OCI-LY3 (cell line): ENCODE measurements around the gene KDM1A.

Source experiments
- EZH2phosphoT487 ChIP-seq: fragments of 200-600 bp; shearing (Covaris generic); IDR thresholded peaks from 2 replicates; pipeline ENCODE4 v1.6.1; 2018; ENCODE audit warnings: antibody characterized with exemption, mixed run types, low read depth
- TF ChIP-seq, protein P1 (sequence below): fragments of 200-600, 300-600 bp; sonication (generic); IDR thresholded peaks from 2 replicates; pipeline ENCODE4 v1.5.1; 2014; ENCODE audit warnings: antibody characterized with exemption, low read length, low read depth

DNA sequence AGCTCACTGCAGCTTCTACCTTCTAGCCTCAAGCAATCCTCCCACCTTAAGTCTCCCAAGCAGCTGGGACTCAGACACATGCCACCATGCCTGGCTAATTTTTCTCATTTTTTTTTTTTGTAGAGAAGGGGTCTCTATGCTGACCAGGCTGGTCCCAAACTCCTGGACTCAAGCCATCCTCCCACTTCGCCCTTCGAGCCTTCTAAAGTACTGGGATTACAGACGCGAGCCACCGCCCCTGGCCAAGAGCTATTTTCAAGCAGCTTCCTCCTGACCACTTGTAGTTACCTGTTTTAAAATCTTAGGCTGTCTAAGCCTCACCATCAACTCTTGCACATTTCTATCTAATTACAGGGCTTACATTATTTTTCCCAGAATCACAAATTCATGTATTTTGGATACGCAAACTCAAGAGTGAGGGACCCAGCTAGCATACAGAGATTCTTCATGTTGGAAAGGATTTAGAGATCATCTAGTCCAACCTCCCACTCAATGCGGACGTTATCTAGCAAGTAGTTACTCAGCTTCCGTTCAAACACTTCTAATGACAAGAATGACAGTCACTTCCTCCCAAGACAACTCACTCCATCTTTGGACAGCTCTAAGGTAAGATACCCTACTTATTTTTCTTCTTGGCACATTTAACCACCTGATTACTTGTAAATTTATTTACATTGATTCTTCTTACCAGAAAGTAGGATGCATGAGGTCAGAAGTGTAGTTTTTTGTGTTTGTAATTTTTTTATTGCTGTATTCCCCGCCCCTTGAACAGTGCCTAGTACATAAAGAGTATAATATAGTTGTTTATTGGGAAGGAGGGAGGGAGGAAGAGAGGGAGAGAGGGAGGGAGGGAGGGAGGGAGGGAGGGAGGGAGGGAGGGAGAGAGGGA is 84.0 kb downstream of the KDM1A start:
- TF ChIP-seq, protein P1, sequence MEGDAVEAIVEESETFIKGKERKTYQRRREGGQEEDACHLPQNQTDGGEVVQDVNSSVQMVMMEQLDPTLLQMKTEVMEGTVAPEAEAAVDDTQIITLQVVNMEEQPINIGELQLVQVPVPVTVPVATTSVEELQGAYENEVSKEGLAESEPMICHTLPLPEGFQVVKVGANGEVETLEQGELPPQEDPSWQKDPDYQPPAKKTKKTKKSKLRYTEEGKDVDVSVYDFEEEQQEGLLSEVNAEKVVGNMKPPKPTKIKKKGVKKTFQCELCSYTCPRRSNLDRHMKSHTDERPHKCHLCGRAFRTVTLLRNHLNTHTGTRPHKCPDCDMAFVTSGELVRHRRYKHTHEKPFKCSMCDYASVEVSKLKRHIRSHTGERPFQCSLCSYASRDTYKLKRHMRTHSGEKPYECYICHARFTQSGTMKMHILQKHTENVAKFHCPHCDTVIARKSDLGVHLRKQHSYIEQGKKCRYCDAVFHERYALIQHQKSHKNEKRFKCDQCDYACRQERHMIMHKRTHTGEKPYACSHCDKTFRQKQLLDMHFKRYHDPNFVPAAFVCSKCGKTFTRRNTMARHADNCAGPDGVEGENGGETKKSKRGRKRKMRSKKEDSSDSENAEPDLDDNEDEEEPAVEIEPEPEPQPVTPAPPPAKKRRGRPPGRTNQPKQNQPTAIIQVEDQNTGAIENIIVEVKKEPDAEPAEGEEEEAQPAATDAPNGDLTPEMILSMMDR = no peak
- TF ChIP-seq EZH2phosphoT487 = no peak
